Measurements from ENCODE around the gene DBNDD2.

DBNDD2 gene

DNA sequence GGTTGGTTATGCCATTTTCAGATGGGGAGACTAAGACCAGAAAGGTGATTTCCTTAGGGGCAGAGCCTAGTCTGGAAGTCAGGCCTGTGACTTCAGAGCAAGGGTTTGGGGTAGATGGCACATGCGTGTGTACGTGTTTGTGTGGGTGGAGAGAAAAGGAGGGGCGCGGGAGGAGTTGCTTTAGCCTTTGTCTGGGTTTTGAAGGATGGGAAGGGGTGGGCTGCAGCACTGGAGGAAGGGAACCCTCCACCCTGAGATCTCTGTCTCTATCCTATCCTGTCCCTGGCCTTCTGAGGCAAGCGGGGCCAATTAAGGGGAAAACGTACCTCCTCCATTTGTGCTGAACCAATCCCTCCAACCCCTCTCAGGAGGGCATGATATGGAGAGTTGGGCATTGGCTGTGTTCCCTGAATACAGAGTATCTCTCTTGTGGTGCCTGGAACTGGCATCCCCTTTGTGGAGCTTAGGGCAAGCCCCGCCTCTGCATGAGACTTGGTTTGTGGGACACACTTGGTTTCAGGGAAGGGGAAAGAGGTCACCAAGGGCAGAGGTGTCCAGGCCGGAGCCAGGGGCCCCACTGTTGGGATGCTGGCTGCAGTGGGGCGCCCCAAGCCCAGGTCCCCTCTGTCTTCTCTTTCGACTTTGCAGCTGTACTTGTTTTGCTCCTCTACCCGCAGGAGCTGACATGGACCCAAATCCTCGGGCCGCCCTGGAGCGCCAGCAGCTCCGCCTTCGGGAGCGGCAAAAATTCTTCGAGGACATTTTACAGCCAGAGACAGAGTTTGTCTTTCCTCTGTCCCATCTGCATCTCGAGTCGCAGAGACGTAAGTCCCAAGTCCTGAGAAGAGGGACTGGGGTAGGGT lies at the start of gene DBNDD2:
Gene DBNDD2 (plus strand): TSS at position 507 of the 863 bp plus-strand sequence. CDS start 179 bp downstream, at position 686.
- DNase-seq, result no peak

- DNase-seq, result no peak
Measured at GRCh38 chr20:45359069-45359405, 49.1 kb upstream of the DBNDD2 start.

- no peak for DNase-seq
Measured at GRCh38 chr20:45359406-45360148, 48.5 kb upstream of the DBNDD2 start.

GRCh38 chr20:45361793-45362192 lies 46.3 kb upstream of the DBNDD2 start:
- DNase-seq, result no peak

- peak; percentile 89 for DNase-seq
Measured at GRCh38 chr20:45362804-45363610, 45.1 kb upstream of the DBNDD2 start, which contains the start of gene SYS1. Gene SYS1, plus strand, starts transcription at chr20:45363156. Its CDS starts 376 bp downstream, at chr20:45363532.

DNA sequence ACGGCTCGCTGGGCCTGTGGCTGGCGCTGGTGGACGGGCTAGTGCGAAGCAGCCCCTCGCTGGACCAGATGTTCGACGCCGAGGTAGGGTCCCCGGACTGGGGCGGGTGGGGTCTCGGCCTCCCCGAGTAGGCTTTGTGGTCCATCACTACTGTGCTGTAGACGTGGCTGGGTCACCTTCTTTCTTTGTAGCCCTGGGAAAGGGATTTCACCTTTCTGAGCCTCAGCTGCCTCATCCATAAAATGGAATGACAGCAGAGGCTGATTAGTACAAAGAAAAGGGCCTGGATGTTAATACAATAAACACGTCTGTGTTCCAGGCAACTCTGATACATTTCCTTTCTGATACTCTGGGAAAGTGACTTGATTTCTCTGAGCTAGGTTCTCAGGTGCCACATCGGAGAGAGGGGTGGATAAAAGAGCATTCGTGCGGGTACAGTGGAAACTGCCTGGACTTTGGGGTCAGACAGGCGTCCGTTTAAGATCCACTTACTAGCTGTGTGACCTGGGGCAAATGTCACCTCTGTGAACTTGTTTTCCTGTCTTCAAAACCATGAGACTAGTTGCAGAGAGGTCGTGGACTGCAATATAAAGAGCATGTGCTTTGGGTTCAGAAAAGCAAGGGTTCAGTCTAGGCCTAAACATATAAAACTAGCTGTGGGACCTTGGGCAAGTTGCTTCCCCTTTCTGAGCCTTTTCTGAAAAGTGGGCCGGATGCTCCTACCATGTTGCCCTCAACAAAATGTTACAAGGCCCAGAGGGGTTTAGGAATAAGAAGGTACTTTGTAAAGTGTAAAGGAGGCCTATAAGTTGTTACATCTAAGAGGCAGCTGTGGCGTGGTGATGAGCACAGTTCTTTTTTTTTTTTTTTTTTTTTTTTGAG lies 44.2 kb upstream of the DBNDD2 start:
- DNase-seq, result no peak

GRCh38 chr20:45365444-45365970 lies 42.6 kb upstream of the DBNDD2 start:
- DNase-seq, result no peak

DNA sequence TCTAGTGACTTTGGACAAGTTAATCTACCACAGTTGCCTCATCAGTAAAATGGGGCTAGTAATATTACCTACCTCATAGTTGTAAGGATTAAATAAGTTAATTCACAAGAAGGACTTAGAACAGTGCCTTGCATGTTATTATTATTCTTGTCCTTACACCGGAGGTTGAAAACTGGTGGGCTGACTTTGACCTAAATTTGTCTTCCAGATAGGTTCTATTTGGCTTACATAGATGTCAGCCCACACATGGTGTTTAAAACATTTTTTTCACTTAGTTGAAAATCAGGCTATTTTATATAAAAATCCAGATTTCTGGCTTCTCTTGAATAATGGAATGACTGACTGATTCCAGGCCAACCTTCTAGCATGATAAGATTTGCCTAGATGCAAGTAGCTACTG lies 41.9 kb upstream of the DBNDD2 start:
- DNase-seq, result no peak

DNA sequence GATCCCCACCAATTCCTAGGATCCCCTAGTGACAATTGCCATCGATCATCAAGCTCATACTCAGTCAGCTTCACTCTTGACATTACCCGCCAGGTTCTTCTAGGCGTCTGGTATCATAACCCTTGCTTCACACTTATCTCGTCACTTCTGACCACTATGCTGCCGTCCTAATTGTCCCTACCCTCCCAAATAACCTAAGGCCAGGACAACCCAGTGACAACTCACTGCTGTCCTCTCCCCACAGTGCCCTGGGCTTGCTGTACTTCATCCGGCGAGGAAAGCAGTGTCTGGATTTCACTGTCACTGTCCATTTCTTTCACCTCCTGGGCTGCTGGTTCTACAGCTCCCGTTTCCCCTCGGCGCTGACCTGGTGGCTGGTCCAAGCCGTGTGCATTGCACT lies 41.5 kb upstream of the DBNDD2 start:
- no peak for DNase-seq

- no peak for DNase-seq
Measured at GRCh38 chr20:45367126-45367525, 41.0 kb upstream of the DBNDD2 start.

DNA sequence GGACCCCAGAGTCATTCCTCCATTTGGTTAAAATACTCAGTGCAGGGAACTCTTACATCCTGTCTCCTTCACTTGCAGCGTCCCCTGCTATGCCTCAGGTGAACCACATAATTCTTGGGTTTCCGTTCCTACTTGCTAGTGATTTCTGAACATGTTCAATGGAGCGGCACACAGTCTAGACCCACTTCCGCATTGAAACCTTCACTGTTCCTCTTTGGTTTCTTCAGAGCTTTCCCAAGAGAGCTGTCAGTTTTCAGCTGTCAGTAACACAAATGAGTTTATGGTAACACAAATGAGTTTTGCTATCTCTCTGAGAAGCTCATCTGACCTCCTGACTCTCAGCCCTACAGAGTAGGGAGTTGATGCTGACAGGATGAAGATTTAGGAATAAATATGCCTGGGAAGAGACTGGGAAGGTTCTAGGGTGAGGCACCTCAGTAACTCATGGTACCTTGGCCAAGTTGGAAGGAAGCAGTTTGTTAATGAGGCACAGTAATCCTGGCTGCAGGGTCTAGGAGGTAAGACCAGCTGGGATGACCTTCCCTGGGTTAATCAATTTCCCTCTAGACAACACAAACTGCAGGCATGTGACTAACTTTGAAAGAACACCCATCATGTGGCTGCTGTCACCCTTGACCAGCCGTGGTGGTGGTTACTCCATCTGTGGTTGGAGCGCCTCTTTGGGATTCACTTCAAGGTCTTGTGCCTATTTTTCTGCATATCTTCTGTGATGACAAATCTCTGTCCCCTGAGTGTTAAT lies 39.7 kb upstream of the DBNDD2 start:
- no peak for DNase-seq

GRCh38 chr20:45370571-45371160 lies 37.4 kb upstream of the DBNDD2 start:
- DNase-seq, result no peak

DNA sequence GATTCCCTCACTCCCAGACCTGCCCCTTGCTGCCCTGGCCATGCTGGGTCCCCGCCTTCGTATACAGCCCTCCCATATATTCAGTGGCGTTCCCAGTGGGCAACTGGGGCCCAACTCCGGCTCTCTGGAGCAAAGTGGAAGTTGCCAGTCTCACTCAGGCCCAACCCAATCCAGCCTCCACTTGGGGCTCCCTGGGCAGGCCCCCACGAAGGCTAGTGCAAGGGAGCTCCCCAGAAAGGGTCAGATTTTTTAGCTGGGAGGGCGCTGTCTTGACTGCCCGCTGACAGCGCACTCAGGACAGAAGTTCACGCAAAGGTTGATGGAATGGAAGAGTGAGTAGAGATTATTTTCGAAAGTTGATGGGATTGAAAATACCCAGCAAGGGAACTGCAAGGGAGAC lies 35.8 kb upstream of the DBNDD2 start:
- DNase-seq, result no peak

DNA sequence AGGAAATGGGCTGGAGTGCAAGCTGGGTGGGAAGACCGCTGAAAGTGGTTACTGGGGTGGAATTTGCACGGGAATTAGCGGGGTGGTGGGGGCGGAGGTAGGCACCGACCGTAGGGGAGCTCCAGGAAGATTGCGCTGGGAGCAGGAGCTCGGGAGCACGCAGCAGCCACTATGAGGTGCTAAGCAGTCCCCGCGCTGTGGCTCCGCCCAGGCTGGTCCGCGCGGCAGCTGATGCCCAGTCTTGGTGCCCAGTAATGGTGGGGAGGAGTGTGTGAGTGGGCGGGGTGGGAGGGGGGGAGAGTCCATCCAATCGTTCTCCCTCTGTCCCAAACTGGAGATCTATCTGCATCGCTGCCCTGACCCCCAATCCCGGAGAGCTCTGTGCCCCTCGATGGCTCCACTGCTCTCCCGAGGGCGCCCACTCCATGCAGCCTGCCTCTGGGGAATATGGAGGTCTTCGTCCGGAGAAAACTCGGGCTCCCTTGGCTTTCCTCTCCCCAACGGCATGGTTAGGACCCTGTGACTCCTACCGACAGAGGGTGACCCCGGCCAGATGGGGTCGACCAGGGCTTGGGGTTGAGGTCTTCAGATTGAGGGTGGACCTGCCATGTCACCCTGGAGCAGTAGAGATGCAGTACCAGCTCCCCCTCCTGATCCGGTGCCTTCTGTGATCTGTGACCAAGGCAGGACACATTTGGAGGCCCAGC lies 35.3 kb upstream of the DBNDD2 start:
- no peak for DNase-seq

DNA sequence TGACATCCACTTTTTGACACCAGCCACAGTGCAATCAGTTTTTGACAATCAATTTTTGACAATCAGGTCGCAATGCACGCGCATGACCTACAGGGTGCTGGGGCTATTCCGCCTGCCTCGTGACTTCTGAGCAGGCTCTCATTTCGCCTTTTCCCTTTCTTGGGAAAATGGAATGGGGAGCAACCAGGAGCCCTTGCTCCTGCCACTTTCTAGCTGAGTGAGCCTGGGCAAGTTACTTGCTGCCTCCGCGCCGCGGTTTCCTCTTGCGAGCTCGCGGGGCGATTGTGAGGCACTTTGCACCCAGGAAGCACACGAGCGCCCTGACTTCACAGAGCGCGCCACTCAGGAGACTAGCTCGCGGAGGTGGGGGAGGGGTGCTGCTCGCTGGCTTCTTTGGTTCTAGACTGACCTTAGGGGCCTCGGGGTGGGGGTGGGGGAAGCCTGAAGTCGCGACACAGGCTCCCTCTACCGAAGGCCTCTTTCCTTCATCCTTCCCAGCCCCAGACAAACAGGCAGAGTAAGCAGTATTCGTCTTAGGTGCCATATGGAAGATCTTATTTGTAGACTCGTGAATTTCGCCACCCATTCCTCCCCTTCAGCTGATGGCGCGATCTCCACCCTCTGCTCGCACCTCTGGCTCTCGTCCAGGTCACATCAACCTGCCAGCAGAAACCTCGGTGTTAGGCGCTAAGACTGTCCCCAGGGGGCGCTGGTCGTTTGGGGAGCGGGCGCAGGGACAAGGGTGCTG lies 34.6 kb upstream of the DBNDD2 start:
- DNase-seq, result no peak

DNA sequence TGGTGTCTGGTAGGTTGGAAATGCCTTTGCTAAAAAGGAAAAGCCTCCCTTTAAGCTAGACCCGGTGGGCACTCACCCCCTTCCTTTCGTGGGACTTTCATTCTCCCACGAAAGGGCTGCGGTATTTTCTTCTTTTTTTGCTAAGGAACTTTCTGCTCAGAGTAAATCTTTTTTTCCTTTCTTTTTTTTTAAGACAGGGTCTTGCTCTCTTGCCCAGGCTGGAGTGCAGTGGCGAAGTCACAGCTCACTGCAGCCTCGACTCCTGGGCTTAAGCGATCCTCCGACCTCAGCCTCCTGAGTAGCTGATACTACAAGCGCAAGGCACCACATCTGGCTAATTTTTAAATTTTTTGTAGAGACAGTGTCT lies 34.0 kb upstream of the DBNDD2 start:
- DNase-seq, result no peak

DNA sequence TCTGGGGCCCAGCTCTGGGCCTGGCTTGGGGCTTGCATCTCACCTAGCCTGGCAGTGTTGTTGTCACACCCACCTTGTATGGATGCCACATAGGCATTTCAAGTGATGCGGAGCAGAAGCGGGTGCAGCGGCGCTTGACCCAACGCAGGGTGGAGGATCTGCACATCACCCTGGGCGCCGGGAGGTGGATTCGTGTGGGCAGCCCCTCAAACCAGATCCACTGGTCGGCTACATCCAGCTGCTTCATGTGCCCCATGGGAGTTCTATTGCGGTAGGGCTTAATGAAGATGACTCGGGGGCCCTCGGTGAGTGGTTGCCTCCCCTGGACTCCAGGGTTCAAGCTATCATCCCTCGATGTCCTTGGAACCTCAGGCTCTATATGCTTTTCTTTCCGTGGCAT lies 33.1 kb upstream of the DBNDD2 start:
- DNase-seq, result no peak

- DNase-seq, result peak; percentile 49
Measured at GRCh38 chr20:45377269-45377668, 30.8 kb upstream of the DBNDD2 start.

DNA sequence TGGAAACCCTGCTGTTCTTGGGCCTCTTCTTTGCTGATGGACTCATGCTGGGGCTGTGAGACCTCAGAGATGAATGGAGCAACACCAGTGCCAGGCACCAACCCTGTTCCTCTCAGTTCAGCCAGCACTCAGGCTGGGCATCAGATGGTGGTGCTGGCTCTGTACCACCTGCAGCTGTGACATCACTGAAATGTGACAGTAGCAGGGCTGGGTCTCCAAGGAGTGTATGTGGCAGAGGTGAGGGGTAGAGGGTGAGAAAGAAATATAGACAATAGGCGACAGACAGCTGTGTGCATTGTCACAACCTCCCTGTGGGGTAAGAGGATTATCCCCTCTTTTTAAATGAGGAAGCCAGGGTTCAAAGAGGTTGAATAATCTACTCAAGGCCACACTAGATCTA lies 29.9 kb upstream of the DBNDD2 start, which contains the start of gene TP53TG5:
Gene TP53TG5 (minus strand): TSS at position 135 of the 400 bp plus-strand sequence. CDS start 89 bp downstream, at position 46.
- no peak for DNase-seq

All from DMS79 treated with DMSO at 0.1 percent for 48 hours (cell line).